Psoas muscle (tissue), 8 donors: ENCODE data around the gene DIAPH3. TPM values are rescaled to one million over a fixed set of nuclear protein-coding genes. Genes with fewer than 3 reads are reported as not detected.
"Not testable (repeated sequence)": the region's sequence is repeated elsewhere in the genome, so short reads cannot be mapped to it uniquely, and the experiment has no call there.

ENCODE experiments used
- ATAC-seq, 4 donors: fragments of 200-7000 bp; cut with Tn5 transposase; one replicate each; pipeline ENCODE4 v1.9.1; 2020; ENCODE audit warnings: moderate library complexity in 3 of 4, mild to moderate bottlenecking in 2 of 4
- DNase-seq, 2 donors: peaks; one replicate each; pipeline ENCODE4 v3.0.0-alpha.2; 2020
- H3K27ac ChIP-seq: fragments of 200-600 bp; one replicate; pipeline ENCODE4 v1.8.0; 2022
- H3K27me3 ChIP-seq, 3 donors: fragments of 200-600 bp in 1 of 3; one replicate each; pipeline versions ENCODE4 v1.6.1 to v1.8.0; 2013 to 2022; ENCODE audit warnings: low read length in 2 of 3, mild to moderate bottlenecking in 2 of 3, moderate library complexity in 1 of 3; ENCODE audit not compliant: insufficient read depth in 3 of 3
- H3K36me3 ChIP-seq, 2 donors: fragments of 200-600 bp in 1 of 2; one replicate each; pipeline versions ENCODE4 v1.6.1 to v1.8.0; 2013 to 2022; ENCODE audit warnings: low read depth in 1 of 2, mild to moderate bottlenecking in 1 of 2, moderate library complexity in 1 of 2; ENCODE audit not compliant: insufficient read depth in 1 of 2
- H3K4me1 ChIP-seq: fragments of 200-600 bp; one replicate; pipeline ENCODE4 v1.8.0; 2022
- H3K4me3 ChIP-seq: fragments of 200-600 bp; one replicate; pipeline ENCODE4 v1.8.0; 2022; ENCODE audit warnings: mild to moderate bottlenecking
- H3K9me3 ChIP-seq: fragments of 200-600 bp; one replicate; pipeline ENCODE4 v1.8.0; 2022
- WGBS, 3 donors: extraction: QIAGEN DNeasy Blood & Tissue Kit; methylation state at CpG; one replicate each; pipeline versions ENCODE4 v1.1.6 to v1.1.7; 2013; 5-methylcytosine and 5-hydroxymethylcytosine counted together
- intact Hi-C, 2 donors: fragments of 100-400 bp; cut with DNase I; formaldehyde crosslinking; loops; one replicate each; pipeline versions ENCODE4 v1.11.0 to v1.14.2; 2022
- polyA plus RNA-seq, 3 donors: library from polyadenylated mRNA; stranded (reverse); fragments of 200-250 nt; gene quantifications; one replicate each; pipeline ENCODE4 v1.2.3, GENCODE V29; 2013
- total RNA-seq, 4 donors: library from RNA; stranded (reverse); fragmentation: NEBNext Ultra II Directional in 2 of 4; extraction: Animal tissue kit (Norgen Biotek cat#: 25700) in 2 of 4; gene quantifications; one replicate each; pipeline versions ENCODE4 v1.2.1 to v1.2.4, GENCODE V29; 2021 to 2023
- TF ChIP-seq, protein P1 (sequence below): fragments of 200-600 bp; IDR thresholded peaks from one replicate; pipeline ENCODE4 v1.8.0; 2022; ENCODE audit warnings: antibody characterized with exemption
- donor health status: healthy with polysubstance abuse.
- donor health status: DM: no; HTN: no; CAD: no; lungs with moderate emphysema.
- donor health status: Bipolar disorder and iron deficiency.
- donor health status: healthy.
- donor health status: DM: yes; HTN: yes; CAD: no.
- donor health status: DM: no; HTN: no; CAD: no.
- donor health status: DM: no; HTN: no; CAD: no.
- donor health status: DM: yes; HTN: yes; CAD: no.

The DIAPH3 gene
- total and polyA plus RNA-seq, 7 donors = 0.03 to 0.10 (median 0.08) TPM; not detected in 4

DNA sequence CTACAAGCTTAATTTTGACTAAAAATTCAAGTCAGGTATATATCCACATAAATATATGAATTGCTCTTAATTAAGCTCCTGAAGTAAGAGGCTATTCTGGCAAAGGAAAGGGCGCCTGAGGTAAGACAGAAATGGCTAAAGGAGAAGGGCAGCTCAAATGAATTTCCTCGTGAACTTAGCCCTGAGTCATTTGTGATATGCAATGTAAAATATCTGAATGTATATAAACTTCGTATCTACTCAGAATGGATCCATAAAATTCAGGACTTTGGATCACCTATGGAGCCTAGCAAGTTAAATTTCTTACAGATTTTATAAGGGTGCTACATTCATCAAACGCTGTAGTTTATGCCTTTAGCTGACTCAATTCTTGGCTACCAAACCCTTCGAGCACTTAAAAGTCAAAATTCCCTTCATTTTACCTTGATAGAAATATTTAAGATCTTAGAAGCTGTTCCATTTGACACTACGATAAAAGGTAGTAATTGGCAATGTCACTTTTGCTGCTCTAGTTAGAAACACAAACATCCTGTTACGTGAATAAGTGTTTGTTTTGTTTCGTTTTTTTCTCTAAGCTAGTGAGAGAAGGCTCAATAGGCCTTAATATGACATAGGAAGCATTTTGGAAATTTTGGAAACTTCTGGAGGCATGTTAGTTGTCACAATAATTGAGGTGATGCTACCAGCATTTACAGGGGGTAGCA, 69.2 kb downstream of the DIAPH3 start:
- intact Hi-C loops = no loop called here
- ATAC-seq = no peak
- no peaks in the 10 kb centered on the region for H3K4me1 ChIP-seq
- WGBS, 3 donors = 66 to 94% (median 91%) methylated on average over 8 of the region's 8 CpGs
- no peak overlapping the region for H3K27ac ChIP-seq
- no peak overlapping the region for H3K4me3 ChIP-seq
- H3K9me3 ChIP-seq = no peaks in the 10 kb centered on the region
- H3K36me3 ChIP-seq = no peaks in the 10 kb centered on the region
- H3K27me3 ChIP-seq = no peaks in the 10 kb centered on the region
- TF ChIP-seq, protein P1, sequence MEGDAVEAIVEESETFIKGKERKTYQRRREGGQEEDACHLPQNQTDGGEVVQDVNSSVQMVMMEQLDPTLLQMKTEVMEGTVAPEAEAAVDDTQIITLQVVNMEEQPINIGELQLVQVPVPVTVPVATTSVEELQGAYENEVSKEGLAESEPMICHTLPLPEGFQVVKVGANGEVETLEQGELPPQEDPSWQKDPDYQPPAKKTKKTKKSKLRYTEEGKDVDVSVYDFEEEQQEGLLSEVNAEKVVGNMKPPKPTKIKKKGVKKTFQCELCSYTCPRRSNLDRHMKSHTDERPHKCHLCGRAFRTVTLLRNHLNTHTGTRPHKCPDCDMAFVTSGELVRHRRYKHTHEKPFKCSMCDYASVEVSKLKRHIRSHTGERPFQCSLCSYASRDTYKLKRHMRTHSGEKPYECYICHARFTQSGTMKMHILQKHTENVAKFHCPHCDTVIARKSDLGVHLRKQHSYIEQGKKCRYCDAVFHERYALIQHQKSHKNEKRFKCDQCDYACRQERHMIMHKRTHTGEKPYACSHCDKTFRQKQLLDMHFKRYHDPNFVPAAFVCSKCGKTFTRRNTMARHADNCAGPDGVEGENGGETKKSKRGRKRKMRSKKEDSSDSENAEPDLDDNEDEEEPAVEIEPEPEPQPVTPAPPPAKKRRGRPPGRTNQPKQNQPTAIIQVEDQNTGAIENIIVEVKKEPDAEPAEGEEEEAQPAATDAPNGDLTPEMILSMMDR = no peak
- DNase-seq = no peak

DNA sequence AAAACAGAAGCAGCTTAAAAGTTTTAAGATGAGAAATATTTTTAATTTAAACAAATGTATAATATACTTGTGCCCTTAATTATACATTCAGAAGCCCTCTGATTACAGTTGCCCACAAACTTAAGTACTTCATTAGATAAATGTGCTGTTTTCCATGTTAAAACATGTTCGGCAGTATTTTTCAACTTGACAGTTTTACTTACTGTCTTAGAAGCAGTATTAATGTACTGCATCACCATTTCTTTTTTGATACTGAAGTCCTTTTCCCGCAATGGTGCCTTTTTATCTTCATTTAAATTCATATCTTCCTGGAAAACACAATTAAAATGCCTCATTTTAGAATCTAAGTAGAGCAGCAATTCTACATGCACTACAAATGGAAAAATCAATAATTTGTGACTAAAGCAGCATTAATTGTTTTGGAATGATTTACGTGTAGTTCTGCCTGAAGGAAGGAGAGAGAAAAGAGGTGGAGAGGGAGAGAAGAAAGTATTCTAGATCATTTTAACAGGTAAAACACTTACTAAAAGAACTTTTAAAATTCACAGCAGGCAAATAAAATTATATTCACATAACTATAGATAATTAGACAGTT, 70.2 kb downstream of the DIAPH3 start:
- Histone ChIP-seq H3K4me1 (no peaks in the 10 kb centered on the region), H3K4me3 (no peak overlapping the region), H3K27ac (no peak overlapping the region), H3K27me3 (no peaks in the 10 kb centered on the region), H3K36me3 (no peaks in the 10 kb centered on the region), H3K9me3 (no peaks in the 10 kb centered on the region)
- ATAC-seq = no peak
- intact Hi-C loops = no loop called here
- no peak for DNase-seq
- 86 to 91% (median 89%) methylated on average over 3 of the region's 3 CpGs for WGBS, 3 donors
- TF ChIP-seq, protein P1 = no peak

DNA sequence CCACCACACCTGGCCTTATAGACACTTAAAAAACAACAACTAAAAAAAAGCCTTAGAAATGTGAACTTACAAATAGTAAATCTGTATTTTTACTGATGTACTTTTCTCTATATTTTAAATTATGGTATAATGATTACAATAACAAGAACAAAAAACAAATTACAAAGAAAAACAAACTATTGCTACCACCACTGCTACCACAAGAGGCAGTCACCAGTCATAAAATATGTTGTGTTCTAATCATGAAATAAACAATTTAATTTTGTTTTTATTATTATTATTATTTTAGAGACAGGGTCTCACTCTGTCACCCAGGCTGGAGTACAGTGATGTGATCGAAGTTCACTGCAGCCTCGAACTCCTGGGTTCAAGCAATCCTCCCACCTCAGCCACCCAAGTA, 72.2 kb downstream of the DIAPH3 start:
- Histone ChIP-seq H3K4me3 (no peak overlapping the region), H3K27ac (no peak overlapping the region), H3K9me3 (no peaks in the 10 kb centered on the region), H3K4me1 (no peaks in the 10 kb centered on the region), H3K36me3 (no peaks in the 10 kb centered on the region), H3K27me3 (no peaks in the 10 kb centered on the region)
- TF ChIP-seq, protein P1 = no peak
- ATAC-seq = no peak
- DNase-seq = no peak
- WGBS, 3 donors = 97 to 100% (median 98%) methylated on average over 2 of the region's 2 CpGs
- intact Hi-C loops = no loop called here

DNA sequence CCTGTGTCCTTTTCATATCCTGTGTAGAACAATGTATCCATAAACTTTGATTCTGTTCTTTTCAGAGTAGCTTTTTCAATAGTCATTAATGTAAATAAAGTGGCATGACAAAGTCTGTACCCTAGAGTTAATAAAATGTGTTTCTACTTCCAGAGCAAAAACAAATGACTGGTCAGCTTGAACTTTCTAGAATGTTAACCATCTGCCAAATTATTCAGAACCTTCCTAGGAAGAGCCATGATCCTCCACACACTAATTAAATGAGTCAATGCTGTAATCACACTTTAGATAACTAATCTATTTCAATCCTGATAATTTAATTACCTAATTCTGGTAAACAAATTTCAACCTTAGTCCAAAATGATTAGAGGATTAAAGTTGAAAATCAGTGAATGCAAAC, 73.2 kb downstream of the DIAPH3 start:
- H3K27me3 ChIP-seq = no peaks in the 10 kb centered on the region
- no peaks in the 10 kb centered on the region for H3K4me1 ChIP-seq
- ATAC-seq (no peak), DNase-seq (no peak)
- H3K36me3 ChIP-seq = no peaks in the 10 kb centered on the region
- intact Hi-C loops = no loop called here
- no peak overlapping the region for H3K27ac ChIP-seq
- TF ChIP-seq, protein P1 = no peak
- H3K9me3 ChIP-seq = no peaks in the 10 kb centered on the region
- H3K4me3 ChIP-seq = no peak overlapping the region

DNA sequence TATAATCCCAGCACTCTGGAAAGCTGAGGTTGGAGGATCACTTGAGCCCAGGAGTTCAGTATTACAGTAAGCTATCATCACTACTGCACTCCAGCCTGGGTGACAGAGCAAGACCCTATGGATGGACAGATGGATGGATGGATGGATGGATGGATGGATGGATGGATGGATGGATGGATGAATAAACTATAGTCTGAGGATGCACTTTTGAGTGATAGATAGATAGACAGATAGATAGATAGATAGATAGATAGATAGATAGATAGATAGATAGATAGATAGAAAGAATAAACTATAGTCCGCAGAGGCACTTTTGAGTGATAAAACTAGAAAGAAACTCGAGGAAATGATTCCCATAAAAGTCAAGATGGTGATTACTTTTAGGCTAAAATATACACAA, 79.9 kb downstream of the DIAPH3 start:
- H3K9me3 ChIP-seq, ATAC-seq, H3K36me3 ChIP-seq, H3K4me1 ChIP-seq, DNase-seq, H3K27me3 ChIP-seq, intact Hi-C loops, H3K4me3 ChIP-seq, H3K27ac ChIP-seq: not testable (repeated sequence)
- 96 to 97% (median 96%) methylated on average over 2 of the region's 2 CpGs for WGBS, 3 donors
